Right lobe of liver (tissue), 6 donors: ENCODE measurements around the gene BDP1. TPM values are rescaled to one million over a fixed set of nuclear protein-coding genes. Genes with fewer than 3 reads are reported as not detected.
"Not testable (repeated sequence)": the region's sequence is repeated elsewhere in the genome, so short reads cannot be mapped to it uniquely, and the experiment has no call there.

Source experiments
- ATAC-seq, 4 donors: fragments of 200-7000 bp; cut with Tn5 transposase; one replicate each; pipeline ENCODE4 v1.9.1; 2020; ENCODE audit warnings: mild to moderate bottlenecking in 4 of 4, moderate library complexity in 4 of 4
- DNase-seq, 3 donors: peaks; one replicate each; pipeline ENCODE4 v3.0.0-alpha.2; 2020
- H3K27ac ChIP-seq, 3 donors: fragments of 200-600 bp; one replicate each; pipeline ENCODE4 v1.8.0; 2022
- H3K27me3 ChIP-seq, 2 donors: fragments of 200-600 bp; one replicate each; pipeline ENCODE4 v1.8.0; 2022
- H3K36me3 ChIP-seq, 4 donors: fragments of 200-600 bp; sonication (generic) in 1 of 4; one replicate each; pipeline versions ENCODE4 v1.5.1 to v1.8.0; 2017 to 2022; ENCODE audit warnings: control low read depth in 1 of 4
- H3K4me1 ChIP-seq, 4 donors: fragments of 200-600 bp; sonication (generic) in 1 of 4; one replicate each; pipeline versions ENCODE4 v1.5.1 to v1.8.0; 2017 to 2022; ENCODE audit warnings: control low read depth in 1 of 4
- H3K4me3 ChIP-seq, 3 donors: fragments of 200-600 bp; one replicate each; pipeline ENCODE4 v1.8.0; 2022
- H3K9me3 ChIP-seq, 4 donors: fragments of 200-600 bp; sonication (generic) in 1 of 4; one replicate each; pipeline versions ENCODE4 v1.5.1 to v1.8.0; 2017 to 2022; ENCODE audit warnings: control low read depth in 1 of 4
- CTCF ChIP-seq, 4 donors: fragments of 200-600 bp in 3 of 4; fragments of 450-650 bp in 1 of 4; IDR thresholded peaks; one replicate each; pipeline versions ENCODE4 v1.5.1 to v1.8.0; 2016 to 2022; ENCODE audit warnings: antibody characterized with exemption in 4 of 4, mild to moderate bottlenecking in 2 of 4
- POLR2A ChIP-seq: fragments of 450-650 bp; IDR thresholded peaks from one replicate; pipeline ENCODE4 v1.6.1; 2017; ENCODE audit warnings: antibody characterized with exemption, mild to moderate bottlenecking
- WGBS: methylation state at CpG from one replicate; pipeline ENCODE4 v1.1.6; 2018; ENCODE audit warnings: low coverage, low lambda C conversion rate; ENCODE audit not compliant: insufficient coverage; ENCODE audit errors: missing lambda C conversion rate; 5-methylcytosine and 5-hydroxymethylcytosine counted together
- intact Hi-C, 2 donors: fragments of 100-400 bp; cut with DNase I; formaldehyde crosslinking; loops; one replicate each; pipeline versions ENCODE4 v1.11.2 to v1.14.1; 2022
- total RNA-seq, 6 experiments: library from RNA; depleted of rRNA in 2 of 6; stranded (reverse); fragments of >200 nt in 2 of 6; fragmentation: NEBNext Ultra II Directional in 3 of 6; extraction: Animal tissue kit (Norgen Biotek cat#: 25700) in 3 of 6; gene quantifications; one replicate each; pipeline versions ENCODE4 v1.1.0 to v1.2.4, GENCODE V29; 2016 to 2023
- donor health status: DM: no; HTN: yes; CAD: no.
- donor health status: DM: no; HTN: no; CAD: no.
- donor health status: DM: no; HTN: no; CAD: no.
- donor health status: DM: no; HTN: yes; CAD: no.
- donor health status: DM: no; HTN: yes; CAD: no.

The BDP1 gene
- total RNA-seq, 6 experiments from 2014 or later: 7.3 to 16.6 (median 11.9) TPM

GRCh38 chr5:71576241-71576640 lies 120.8 kb downstream of the BDP1 start:
- intact Hi-C loops: no loop called here
- no peak for TF ChIP-seq POLR2A
- no peak for TF ChIP-seq CTCF (IDR thresholded peaks at IDR 0.05)
- H3K9me3 ChIP-seq: no peaks in the 10 kb centered on the region
- H3K36me3 ChIP-seq: no peaks in the 10 kb centered on the region
- no peaks in the 10 kb centered on the region for H3K4me1 ChIP-seq
- no peak overlapping the region for H3K4me3 ChIP-seq
- DNase-seq: no peak
- H3K27me3 ChIP-seq: no peaks in the 10 kb centered on the region
- 100% methylated on average over 3 of the region's 3 CpGs for WGBS
- H3K27ac ChIP-seq: no peak overlapping the region
- ATAC-seq: no peak

DNA sequence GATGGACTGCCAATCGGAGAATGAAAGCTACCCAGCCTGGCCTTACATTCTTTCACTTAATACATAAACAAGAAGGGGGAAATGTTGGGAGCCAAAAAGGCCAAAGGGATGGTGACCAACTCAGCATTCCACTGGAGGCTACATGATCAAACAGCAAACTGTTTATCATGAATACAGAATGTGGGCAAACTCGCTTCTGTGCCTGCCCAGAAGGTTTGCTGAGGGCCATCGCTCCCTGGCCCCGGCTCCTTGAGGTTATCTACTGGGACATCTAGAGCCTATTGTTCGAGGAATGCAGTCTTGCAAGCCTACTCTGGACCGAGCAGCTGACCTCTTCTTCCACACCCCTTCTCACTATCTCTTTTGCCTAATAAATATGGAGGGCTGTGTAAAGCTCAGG lies 122.4 kb downstream of the BDP1 start:
- intact Hi-C loops, H3K27ac ChIP-seq, H3K36me3 ChIP-seq, H3K9me3 ChIP-seq, H3K4me3 ChIP-seq, ATAC-seq, H3K27me3 ChIP-seq, H3K4me1 ChIP-seq, DNase-seq: not testable (repeated sequence)
- 67% methylated on average over 3 of the region's 6 CpGs for whole genome bisulfite sequencing

GRCh38 chr5:71582945-71583584 lies 127.6 kb downstream of the BDP1 start:
- H3K4me1 ChIP-seq: peaks cover 0 to 6% (median 2%) of the 10 kb centered on the region in 4 donors
- no peaks in the 10 kb centered on the region for H3K36me3 ChIP-seq
- no peaks in the 10 kb centered on the region for H3K9me3 ChIP-seq
- no peak overlapping the region for H3K4me3 ChIP-seq
- ATAC-seq: no peak
- no peak for TF ChIP-seq CTCF (IDR thresholded peaks at IDR 0.05)
- no peak for TF ChIP-seq POLR2A
- intact Hi-C loops: no loop called here
- WGBS: 83% methylated on average over 4 of the region's 4 CpGs
- H3K27me3 ChIP-seq: no peaks in the 10 kb centered on the region
- H3K27ac ChIP-seq: no peak overlapping the region
- DNase-seq: no peak

DNA sequence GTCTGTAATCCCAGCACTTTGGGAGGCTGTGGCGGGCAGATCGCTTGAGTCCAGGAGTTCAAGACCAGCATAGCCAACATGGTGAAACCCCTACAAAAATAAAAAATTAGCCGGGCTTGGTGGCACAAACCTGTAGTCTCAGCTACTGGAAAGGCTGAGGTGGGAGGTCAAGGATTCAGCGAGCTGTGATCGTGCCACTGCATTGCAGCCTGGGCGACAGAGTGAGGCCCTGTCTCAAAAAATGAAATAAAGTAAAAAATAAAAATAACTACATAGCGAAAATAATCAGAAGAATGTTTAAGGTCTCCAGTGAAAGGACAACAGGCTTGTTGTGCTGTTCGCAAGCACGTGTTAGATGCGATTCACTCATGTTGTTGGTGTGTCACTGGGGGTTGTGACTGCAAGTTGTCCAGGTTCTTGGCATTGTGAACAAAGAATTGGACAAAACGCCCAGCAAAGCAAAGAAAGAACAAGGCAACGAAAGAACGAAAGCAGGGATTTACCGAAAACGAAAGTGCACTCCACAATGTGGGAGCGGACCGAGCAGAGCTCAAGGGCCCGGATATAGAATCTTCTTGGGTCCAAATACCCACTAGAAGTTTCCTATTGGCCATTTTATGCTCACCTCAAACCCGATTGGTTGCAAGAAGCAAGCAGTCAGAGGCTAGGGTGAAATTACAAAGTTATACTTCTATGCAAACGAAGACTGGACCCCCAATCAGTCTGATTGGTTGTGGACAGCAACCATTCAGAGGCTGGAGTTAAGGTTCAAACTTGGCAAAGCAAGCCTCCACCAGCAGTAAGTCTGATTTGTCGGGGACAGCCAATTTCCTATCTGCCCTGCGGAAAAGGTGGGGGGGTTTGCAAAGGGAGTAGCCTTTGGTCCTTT lies 130.8 kb downstream of the BDP1 start:
- DNase-seq (peak in 1 of 3 donors; percentile 45), ATAC-seq (no peak)
- Histone ChIP-seq H3K27me3 (no peaks in the 10 kb centered on the region), H3K27ac (peak overlapping the region; percentile 87 to 91 (median 87)), H3K9me3 (no peaks in the 10 kb centered on the region), H3K36me3 (no peaks in the 10 kb centered on the region), H3K4me3 (peak overlapping the region; percentile 81 to 96 (median 82)), H3K4me1 (peaks cover 0 to 18% (median 8%) of the 10 kb centered on the region in 4 donors)
- intact Hi-C loops: no loop called here
- 82% methylated on average over 21 of the region's 22 CpGs for WGBS
- TF ChIP-seq CTCF (IDR thresholded peaks at IDR 0.05) (no peak), POLR2A (no peak)
